Measurements from ENCODE around the gene RPS3. TPM values are rescaled to one million over a fixed set of nuclear protein-coding genes. Genes with fewer than 3 reads are reported as not detected.

The RPS3 gene
- total RNA-seq, 2 donors from 2014 or later, result 4,623 to 5,372 TPM

DNA sequence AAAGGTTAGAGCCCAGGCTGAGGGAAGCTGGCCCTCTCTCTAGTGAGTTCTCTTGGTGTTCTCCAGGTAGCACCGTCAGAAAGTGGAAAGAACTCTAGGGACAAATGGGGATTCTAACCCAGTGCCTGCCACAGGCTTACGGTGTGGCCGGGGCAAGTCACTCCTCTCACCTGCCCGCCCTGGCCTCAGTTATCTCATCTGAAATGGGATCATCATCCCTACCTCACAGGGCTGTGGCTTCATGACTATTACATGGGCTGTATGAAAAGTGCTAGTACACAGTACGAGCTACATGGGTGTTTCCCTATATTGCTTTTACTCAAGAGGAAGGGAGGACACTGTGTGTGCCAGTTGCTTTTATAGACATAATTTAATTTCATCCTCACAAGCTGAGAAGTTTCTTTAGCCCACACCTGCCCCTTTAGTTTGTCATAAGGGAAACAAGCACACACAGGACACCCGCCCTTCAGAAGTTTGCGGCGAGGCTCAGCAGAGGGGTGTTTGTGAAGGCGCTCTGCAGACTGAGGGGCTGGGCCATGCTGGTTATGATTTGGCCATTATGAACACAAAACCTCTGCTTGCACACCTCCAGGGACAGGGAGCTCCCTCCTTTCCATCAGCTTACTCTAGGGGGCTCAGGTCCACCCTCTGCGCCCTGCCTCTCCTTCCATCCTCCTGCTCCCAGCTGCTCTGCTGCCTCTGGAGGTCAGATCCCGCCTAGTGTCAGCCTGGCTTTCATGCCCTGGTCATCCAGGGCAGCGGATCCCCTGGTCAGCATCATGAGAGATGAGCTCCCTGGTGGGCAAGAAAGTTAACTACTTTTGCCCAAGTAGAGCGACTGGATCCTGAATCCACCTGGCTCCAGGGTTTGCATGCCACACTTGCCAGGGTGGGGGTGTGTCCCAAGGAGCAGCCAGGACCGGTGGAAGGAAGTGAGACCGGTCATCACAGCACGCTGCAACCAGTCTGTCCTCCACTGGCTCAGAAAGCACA, 32.5 kb downstream of the RPS3 start:
- Mint-ChIP-seq H3K36me3 (ENCODE audit: low read depth) (peaks cover 4% of the 10 kb centered on the region), H3K4me1 (peaks cover 14% of the 10 kb centered on the region), H3K9me3 (no peaks in the 10 kb centered on the region), H3K4me3 (peak overlapping the region; percentile 79), H3K27me3 (peaks cover 25% of the 10 kb centered on the region), H3K27ac (no peak overlapping the region)
- no peak for ATAC-seq (replicated peaks)

DNA sequence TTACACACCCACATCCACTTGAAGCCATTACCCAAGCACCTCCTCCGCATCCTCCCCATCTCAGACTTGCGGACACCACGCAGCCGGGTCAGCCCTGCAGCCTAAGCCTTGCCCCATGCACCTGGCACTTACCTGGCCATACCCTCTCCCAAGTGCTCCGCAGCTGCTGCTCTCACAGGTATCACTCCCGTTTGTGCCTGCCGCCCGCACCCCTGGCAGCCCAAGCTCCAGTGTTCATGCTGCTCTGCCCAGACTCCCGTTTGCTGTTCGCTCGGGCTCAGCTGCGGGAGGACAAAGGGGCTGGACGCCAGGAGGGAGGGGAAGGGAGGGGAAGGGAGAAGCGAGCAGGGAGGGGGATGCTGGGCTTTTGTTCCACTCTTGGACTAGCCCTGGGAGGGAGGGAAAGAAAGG, 33.6 kb downstream of the RPS3 start, which contains the start of gene KLHL35:
KLHL35 (minus strand) TSS at position 293 of the 411 bp plus-strand sequence. CDS start 2,574 bp downstream, outside the sequence.
- Mint-ChIP-seq H3K36me3 (ENCODE audit: low read depth) (peaks cover 5% of the 10 kb centered on the region), H3K4me3 (no peak within 1 kb of the TSS), H3K9me3 (no peaks in the 10 kb centered on the region), H3K27me3 (peaks cover 25% of the 10 kb centered on the region), H3K4me1 (peaks cover 14% of the 10 kb centered on the region), H3K27ac (no peak within 1 kb of the TSS)
- ATAC-seq (replicated peaks), result no peak

DNA sequence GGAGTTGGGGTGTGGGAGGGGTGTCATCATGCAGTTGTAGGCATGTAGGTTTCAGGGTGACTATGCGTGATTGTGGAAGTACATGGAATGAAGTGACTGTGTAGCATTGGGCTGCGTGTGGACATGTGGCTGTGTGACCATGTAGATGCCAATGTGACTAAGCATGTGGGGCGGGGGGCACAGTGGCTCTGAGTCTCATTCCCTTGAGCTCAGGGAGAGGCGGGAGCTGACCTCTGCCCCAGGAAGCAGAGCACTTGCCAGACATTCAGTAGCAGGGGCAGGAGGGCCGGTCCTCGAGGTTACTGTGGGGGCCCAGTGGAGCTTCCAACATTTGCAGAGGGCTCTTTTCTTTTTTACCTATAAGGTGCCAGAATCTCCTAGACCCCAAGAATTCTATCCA, 34.1 kb downstream of the RPS3 start:
- no peak for ATAC-seq (replicated peaks)
- no peak overlapping the region for H3K27ac Mint-ChIP-seq
- H3K4me1 Mint-ChIP-seq, result peaks cover 14% of the 10 kb centered on the region
- peaks cover 11% of the 10 kb centered on the region for H3K36me3 Mint-ChIP-seq (ENCODE audit: low read depth)
- peaks cover 25% of the 10 kb centered on the region for H3K27me3 Mint-ChIP-seq
- H3K4me3 Mint-ChIP-seq, result no peak overlapping the region
- no peaks in the 10 kb centered on the region for H3K9me3 Mint-ChIP-seq

DNA sequence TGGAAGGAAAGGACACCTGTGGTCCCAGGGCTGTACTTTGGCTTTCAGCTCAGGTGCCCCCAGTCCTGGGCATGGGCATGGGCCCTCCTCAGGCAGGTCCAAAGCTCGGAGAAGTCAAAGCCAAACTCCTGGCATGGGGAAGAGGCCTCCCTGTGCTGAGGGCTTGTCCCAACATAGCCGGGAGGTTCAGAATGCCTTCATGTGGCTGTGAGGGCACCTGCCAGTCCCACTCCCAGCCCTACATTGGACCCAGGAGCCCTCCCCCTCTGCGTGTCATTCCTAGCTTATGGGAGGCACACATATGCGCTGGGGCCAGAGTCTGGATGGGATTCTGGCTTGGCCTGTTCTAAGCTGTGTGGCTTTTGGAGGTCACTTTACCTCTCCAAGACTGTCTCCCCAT, 34.7 kb downstream of the RPS3 start:
- Mint-ChIP-seq H3K9me3 (no peaks in the 10 kb centered on the region), H3K4me3 (no peak overlapping the region), H3K4me1 (peaks cover 15% of the 10 kb centered on the region), H3K27ac (no peak overlapping the region), H3K27me3 (peaks cover 21% of the 10 kb centered on the region), H3K36me3 (ENCODE audit: low read depth) (peaks cover 14% of the 10 kb centered on the region)
- no peak for ATAC-seq (replicated peaks)

DNA sequence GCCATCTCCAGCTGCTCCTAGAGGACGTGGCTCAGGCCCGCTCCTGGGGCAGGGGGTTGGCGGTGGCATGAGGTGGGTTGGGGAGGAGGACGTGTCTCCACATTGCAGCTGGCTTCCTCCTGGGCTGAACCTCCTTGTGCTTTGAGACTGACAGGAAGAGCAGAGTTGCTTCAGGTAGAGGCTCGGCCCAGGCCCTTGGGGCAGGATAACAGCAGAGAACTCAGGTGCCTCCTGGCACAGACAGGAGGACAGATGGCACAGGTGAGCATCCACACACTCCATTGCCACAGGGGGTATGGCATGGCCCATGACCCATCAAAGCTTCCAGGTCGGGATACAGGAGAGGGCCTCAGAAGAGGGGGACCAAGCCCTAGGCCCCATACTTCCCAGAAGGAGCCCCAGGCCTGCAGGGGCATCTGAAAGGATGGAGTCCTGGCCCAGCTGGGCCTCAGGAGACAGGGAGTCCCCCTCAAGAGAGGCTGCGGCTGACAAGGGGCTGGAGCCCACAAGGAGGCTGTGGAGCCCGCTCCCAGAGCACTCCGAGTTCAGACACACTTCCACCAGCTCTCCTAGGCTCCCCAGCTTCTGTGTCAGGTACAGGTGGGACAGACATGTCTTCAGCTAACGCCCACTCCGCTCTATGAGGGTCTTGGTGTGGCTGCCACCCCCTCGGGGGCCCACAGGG, 35.7 kb downstream of the RPS3 start:
- H3K27me3 Mint-ChIP-seq, result peaks cover 18% of the 10 kb centered on the region
- peaks cover 14% of the 10 kb centered on the region for H3K36me3 Mint-ChIP-seq (ENCODE audit: low read depth)

DNA sequence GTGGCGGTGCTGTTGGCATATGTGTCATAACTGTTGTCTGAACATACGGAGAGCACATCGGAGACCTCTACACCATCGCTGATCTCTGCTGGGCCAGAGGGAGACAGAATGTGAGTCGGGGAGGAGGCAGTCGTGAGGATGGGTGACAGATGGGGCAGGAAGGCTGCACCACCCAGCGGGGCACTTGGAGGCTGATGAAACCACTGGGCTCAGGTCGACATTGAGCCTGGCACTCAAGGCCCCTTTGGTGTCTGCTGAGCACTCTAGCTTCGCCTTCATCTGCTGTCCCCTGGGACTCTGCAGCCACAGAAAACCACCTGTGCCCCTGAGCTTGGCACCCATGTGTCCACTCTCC, 36.2 kb downstream of the RPS3 start:
- H3K4me1 Mint-ChIP-seq, result peaks cover 11% of the 10 kb centered on the region
- no peaks in the 10 kb centered on the region for H3K9me3 Mint-ChIP-seq
- ATAC-seq (replicated peaks), result no peak
- H3K36me3 Mint-ChIP-seq (ENCODE audit: low read depth), result peaks cover 14% of the 10 kb centered on the region
- H3K4me3 Mint-ChIP-seq, result no peak overlapping the region
- H3K27ac Mint-ChIP-seq, result no peak overlapping the region
- H3K27me3 Mint-ChIP-seq, result peaks cover 18% of the 10 kb centered on the region

More for the DNA sequence above, 35.7 kb downstream of the RPS3 start:
- no peak overlapping the region for H3K27ac Mint-ChIP-seq
- no peak for ATAC-seq (replicated peaks)
- no peaks in the 10 kb centered on the region for H3K9me3 Mint-ChIP-seq
- peaks cover 12% of the 10 kb centered on the region for H3K4me1 Mint-ChIP-seq
- no peak overlapping the region for H3K4me3 Mint-ChIP-seq

DNA sequence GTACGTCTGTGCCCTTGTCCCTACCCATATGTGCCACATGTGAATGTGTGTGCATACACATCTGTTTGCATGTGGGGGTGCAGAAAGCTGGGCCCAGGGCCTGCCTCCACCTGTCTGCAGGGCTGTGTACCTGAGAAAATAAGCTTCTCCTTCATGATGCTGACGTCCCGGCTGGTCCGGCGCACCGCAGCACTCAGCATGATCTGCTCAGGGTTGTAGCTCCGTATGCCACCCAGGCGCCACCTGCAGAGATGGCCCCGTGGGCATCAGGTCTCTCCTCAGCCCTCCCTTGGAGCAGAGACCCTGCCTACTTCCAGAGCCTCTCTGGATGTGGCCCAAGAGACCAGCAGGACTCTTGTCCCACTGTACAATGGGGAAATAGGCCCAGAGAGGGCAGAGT, 37.5 kb downstream of the RPS3 start:
- Mint-ChIP-seq H3K4me3 (no peak overlapping the region), H3K4me1 (peaks cover 7% of the 10 kb centered on the region), H3K36me3 (ENCODE audit: low read depth) (peaks cover 14% of the 10 kb centered on the region), H3K27me3 (peaks cover 7% of the 10 kb centered on the region), H3K27ac (no peak overlapping the region), H3K9me3 (no peaks in the 10 kb centered on the region)
- no peak for ATAC-seq (replicated peaks)

DNA sequence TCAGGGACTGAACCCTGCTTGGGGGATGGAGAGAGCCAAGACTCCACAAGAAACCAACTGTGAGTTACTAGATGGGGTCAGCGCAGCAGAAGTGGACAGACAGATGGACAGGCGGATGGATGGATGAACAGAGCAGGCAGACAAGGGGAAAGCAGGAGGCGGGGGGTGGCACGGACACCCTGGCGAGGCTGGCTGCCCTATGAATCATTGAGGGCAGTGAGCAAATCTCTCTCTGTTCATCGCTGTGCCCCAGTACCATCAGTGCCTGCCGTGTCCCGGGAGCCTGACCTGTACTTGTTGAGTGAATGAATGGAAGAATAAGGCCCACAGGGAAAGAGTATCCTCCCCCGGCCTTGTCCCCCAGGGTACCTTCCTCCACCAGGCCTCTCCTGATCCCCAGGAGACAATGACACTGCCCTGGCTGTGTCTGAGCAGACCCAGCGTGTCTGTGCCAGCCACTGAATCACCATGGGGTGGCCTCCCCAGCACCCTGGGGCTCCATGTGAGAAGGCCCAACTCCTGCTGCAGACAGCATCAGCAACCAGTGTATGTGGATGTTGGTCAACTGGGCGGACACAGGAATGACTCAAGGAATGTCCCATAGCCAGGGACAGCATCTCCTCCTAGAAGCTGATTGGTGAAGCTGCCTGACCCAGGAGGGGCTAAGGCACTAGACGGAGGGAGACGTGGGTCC, 38.8 kb downstream of the RPS3 start:
- H3K9me3 Mint-ChIP-seq, result no peaks in the 10 kb centered on the region

DNA sequence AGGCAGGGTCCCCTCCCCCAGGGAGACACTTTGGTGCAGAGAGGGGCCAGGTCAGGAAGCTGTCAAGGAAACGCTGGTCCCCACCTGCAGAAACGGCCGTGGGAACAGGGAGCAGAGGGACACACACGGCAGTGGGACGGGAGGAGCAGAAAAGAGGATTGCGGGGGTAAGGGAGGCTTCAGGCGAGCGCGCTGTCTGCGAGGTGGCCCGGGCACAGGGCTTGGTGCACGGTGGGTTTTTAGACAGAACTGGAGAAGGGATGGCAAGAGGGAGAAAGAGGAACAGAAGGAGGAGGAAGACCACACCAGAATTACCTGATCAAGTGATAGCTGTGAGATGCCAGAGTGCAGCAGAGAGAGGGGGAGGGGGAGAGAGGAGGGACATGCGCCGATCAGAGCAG, 39.7 kb downstream of the RPS3 start:
- Mint-ChIP-seq H3K27me3 (no peaks in the 10 kb centered on the region), H3K27ac (peak overlapping the region; percentile 58), H3K4me1 (peaks cover 7% of the 10 kb centered on the region), H3K36me3 (ENCODE audit: low read depth) (peaks cover 14% of the 10 kb centered on the region), H3K9me3 (no peaks in the 10 kb centered on the region), H3K4me3 (no peak overlapping the region)
- ATAC-seq (replicated peaks), result no peak

More for the DNA sequence above, 38.8 kb downstream of the RPS3 start:
- Mint-ChIP-seq H3K4me1 (peaks cover 7% of the 10 kb centered on the region), H3K27me3 (peaks cover 3% of the 10 kb centered on the region), H3K27ac (peak overlapping the region; percentile 58), H3K4me3 (no peak overlapping the region), H3K36me3 (ENCODE audit: low read depth) (peaks cover 14% of the 10 kb centered on the region)
- ATAC-seq (replicated peaks), result no peak

DNA sequence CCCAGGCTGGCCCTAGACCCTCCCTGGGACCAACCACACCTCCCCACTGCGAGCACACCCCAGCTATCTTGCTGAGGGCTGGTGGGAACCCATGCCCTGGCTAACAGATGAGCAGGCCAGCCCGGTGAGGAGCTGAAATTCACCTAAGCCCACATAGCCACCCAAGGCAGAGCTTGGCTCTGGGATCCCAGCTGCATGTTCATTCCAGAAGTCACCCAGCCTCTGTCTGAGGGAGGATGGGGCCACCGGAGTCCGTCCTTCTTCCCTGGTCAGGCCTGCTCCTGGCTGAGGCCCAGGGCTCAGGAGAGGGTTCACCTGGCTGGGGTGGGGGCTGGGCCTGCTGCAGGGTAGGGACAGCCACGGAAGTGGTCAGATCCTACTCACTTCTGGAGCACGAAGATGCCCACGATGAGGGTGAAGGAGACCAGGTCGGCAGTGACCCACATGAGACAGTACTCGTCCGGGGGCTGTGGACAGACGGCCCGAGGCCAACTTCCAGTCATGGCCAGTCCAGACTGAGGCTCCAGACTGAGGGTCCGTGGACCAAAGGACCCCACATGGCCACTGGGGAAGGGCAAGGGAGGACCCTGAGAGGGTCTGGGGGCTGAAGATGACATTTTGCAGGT, 40.3 kb downstream of the RPS3 start:
- H3K27me3 Mint-ChIP-seq, result no peaks in the 10 kb centered on the region
- H3K4me1 Mint-ChIP-seq, result peaks cover 7% of the 10 kb centered on the region
- H3K4me3 Mint-ChIP-seq, result no peak overlapping the region
- ATAC-seq (replicated peaks), result no peak
- no peak overlapping the region for H3K27ac Mint-ChIP-seq
- peaks cover 14% of the 10 kb centered on the region for H3K36me3 Mint-ChIP-seq (ENCODE audit: low read depth)
- H3K9me3 Mint-ChIP-seq, result no peaks in the 10 kb centered on the region

DNA sequence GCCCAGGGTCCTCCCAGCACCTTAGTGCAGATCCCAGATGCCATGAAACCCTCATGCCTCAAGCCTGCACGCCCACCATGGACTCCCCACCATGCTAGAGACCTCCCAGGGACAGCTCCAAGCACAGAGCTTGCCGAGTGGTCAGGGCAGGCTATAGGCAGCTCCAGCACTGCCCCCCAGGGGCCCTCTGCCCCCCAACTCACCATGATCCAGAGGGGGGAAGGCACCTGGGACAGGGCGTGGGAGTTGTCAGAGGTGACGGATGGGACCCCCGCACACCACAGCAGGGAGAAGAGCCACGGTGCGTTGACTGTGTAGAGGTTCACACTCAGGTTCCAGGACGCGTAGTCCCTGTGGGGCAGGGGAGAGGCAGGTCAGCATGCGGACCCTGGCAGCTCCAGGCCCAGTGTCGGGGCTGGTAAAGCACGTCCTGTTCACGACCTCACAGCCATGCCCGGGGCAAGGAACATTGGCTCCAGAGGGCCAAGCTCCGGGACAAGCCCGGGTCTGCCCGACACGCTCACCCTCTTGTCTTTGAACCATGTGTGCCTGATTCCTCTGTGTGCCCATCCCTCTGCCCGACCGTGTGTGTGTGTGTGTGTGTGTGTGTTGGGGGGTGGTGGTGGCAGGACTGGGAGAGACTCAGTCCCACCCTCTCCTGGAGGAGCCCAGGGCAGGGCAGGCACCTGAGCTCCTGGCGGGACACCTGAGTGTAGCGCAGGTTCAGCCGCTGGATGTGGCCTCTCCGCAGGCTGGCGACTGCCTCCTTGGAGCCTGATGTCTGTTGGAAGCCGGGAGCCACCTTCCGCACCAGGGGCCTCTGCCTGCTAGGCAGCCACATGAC, 41.9 kb downstream of the RPS3 start:
- peaks cover 9% of the 10 kb centered on the region for H3K36me3 Mint-ChIP-seq (ENCODE audit: low read depth)
- no peak overlapping the region for H3K4me3 Mint-ChIP-seq
- no peaks in the 10 kb centered on the region for H3K27me3 Mint-ChIP-seq
- H3K9me3 Mint-ChIP-seq, result no peaks in the 10 kb centered on the region
- no peak overlapping the region for H3K27ac Mint-ChIP-seq
- peaks cover 7% of the 10 kb centered on the region for H3K4me1 Mint-ChIP-seq
- ATAC-seq (replicated peaks), result no peak

DNA sequence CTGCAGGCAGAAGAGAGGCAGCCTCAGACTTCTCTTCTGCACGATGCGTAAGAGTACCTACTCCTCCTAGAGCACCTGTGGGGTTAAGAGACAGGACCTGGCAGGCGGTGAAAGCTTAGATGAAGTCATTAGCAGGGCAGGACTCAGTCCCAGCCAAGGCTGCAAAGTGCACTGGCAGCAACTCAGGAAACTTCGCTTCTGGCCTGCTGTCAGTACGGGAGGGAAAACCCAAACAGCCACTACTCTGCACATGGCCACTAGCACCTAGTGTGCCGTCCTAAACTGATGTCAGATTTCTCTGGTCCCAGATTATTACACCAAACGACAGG, 42.5 kb downstream of the RPS3 start:
- no peak for ATAC-seq (replicated peaks)
- peaks cover 7% of the 10 kb centered on the region for H3K4me1 Mint-ChIP-seq
- no peak overlapping the region for H3K4me3 Mint-ChIP-seq
- no peaks in the 10 kb centered on the region for H3K9me3 Mint-ChIP-seq
- peaks cover 9% of the 10 kb centered on the region for H3K36me3 Mint-ChIP-seq (ENCODE audit: low read depth)
- H3K27ac Mint-ChIP-seq, result no peak overlapping the region
- H3K27me3 Mint-ChIP-seq, result no peaks in the 10 kb centered on the region

DNA sequence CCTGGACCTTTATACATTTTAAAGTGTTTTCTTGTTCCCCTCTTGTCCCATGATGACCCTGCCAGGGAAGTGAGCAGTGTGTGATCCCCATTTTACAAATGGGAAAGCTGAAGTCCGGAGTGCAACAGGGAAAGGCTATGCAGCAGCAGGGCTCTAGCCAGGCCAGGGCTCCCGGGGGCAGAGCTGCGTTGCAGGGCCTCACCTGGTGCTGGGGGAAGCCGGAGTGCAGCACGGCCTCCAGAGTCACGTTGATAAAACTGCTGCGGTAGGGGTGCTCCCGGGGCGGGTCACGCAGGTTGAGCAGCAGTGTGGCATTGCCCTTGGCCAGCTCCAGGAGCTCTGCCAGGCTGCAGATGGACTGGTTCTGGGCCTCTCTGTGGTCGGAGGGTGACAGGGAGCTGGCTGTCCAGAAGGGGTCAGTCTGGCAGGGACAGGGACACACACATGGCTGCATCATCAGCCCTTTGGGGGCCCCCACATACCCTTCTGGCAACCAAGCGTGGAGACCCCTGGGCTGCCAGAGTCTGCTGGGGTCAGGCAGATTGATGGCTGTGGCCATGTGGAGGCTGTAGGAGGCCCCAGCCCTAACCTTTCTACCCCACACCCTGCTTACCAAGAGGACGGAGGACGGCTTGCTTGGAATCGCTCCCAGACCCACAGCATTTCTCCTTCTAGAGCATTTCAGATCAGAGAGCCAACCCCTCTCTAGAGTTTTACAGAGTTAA, 43.0 kb downstream of the RPS3 start:
- ATAC-seq (replicated peaks), result no peak
- no peaks in the 10 kb centered on the region for H3K27me3 Mint-ChIP-seq

More for the DNA sequence above, 43.0 kb downstream of the RPS3 start:
- no peak overlapping the region for H3K4me3 Mint-ChIP-seq
- H3K36me3 Mint-ChIP-seq (ENCODE audit: low read depth), result peaks cover 9% of the 10 kb centered on the region
- H3K9me3 Mint-ChIP-seq, result no peaks in the 10 kb centered on the region
- H3K27ac Mint-ChIP-seq, result no peak overlapping the region
- peaks cover 7% of the 10 kb centered on the region for H3K4me1 Mint-ChIP-seq
